HG03342 (cell line): ENCODE results near the gene RILPL1.
"Not testable (repeated sequence)": the region's sequence is repeated elsewhere in the genome, so short reads cannot be mapped to it uniquely, and the experiment has no call there.

Source experiments
- ATAC-seq: cut with Tn5 transposase; IDR thresholded peaks from one replicate; pipeline ENCODE4 v1.9.1; 2021; ENCODE audit warnings: mild to moderate bottlenecking, moderate library complexity; ENCODE audit not compliant: unreplicated experiment

Gene RILPL1

GRCh38 chr12:123498126-123498825, 35.2 kb downstream of the RILPL1 start:
- ATAC-seq = no peak

DNA sequence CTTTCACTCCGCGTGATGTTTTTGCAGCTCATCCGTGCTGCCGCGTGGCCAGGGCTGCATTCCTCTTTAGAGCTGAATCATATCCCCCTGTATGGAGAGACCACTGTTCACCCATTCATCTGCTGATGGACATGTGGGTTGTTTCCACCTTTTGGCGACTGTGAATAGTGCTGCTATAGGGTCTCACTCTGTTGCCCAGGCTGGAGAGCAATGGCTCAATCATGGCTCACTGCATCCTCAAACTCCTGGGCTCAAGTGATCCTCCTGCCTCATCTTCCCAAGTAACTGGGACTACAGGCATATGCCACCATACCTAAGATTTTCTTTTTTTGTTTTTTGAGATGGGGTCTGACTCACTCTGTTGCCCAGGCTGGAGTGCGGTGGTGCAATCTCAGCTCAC, 36.5 kb downstream of the RILPL1 start:
- ATAC-seq = no peak

DNA sequence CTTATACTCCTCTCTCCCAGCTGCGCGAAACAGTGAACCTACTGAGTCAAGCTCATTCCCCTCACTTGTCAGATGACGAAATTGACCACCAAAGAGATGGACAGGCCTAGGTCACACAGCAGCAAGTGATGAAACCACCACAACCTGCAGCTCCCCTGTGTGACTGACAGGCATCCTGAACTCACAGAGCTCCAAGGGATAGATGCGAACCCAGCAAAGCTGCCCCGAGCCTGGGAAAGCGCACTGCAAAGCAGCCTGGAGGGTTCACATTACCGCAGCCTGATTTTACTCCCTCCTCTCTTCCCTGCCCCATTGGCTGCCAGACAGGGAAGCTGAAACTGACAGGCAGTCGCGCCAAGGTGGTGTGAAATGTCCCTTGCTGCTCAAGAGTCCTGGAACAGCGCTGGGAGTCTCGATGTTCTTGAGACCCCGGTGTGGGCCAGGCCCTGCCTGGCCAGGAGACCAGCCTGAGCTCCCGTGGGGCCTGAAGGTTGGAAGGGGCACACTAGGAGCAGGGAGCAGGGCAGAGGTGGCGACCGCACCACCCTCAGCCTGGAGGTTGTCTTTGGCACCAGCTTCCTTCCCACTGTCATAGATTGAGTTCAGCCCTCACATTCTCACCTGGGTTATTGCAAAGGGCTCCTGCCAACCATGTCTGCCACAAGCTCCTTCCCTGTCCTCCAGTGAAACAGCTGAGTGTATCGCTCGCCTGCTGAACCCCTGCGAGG, 39.2 kb downstream of the RILPL1 start:
- ATAC-seq = no peak

DNA sequence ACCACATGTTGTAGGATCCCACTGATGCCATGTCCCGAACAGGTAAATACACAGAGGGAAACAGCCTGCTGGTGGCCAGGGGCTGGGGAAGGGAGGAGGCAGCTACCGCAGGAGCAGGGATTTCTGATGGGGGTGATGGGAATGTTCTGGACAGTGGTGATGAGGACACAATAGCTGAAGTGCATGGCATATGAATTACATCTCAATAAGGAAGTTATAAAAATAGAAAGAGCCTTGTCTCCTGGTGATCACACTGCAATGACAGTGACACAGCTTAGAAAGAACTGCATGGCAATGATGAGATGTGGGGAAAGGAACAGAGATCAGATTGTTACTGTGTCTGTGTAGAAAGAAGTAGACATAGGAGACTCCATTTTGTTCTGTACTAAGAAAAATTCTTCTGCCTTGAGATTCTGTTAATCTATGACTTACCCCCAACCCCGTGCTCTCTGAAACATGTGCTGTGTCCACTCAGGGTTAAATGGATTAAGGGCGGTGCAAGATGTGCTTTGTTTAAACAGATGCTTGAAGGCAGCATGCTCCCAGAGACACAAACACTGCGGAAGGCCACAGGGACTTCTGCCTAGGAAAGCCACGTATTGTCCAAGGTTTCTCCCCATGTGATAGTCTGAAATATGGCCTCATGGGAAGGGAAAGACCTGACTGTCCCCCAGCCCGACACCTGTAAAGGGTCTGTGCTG, 41.0 kb downstream of the RILPL1 start:
- ATAC-seq = not testable (repeated sequence)

DNA sequence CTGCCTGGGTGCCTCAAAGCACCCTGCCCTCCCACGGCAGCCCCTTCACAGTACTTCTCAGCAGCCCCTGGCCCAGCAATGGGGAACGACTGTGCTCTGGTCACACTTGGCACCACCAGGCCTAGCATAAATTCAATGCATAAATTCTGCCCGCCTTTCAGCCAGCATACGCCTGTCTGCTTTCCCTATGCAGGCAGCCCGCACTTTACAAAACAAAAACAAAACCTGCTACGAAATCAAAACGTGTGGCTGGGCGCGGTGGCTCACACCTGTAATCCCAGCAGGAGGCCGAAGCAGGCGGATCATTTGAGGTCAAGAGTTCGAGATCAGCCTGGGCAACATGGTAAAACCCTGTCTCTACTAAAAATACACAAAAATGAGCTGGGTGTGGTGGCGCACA, 42.0 kb downstream of the RILPL1 start:
- ATAC-seq = no peak

GRCh38 chr12:123491056-123491455, 42.5 kb downstream of the RILPL1 start:
- no peak for ATAC-seq

- no peak for ATAC-seq
Measured at GRCh38 chr12:123490089-123490488, 43.4 kb downstream of the RILPL1 start.

DNA sequence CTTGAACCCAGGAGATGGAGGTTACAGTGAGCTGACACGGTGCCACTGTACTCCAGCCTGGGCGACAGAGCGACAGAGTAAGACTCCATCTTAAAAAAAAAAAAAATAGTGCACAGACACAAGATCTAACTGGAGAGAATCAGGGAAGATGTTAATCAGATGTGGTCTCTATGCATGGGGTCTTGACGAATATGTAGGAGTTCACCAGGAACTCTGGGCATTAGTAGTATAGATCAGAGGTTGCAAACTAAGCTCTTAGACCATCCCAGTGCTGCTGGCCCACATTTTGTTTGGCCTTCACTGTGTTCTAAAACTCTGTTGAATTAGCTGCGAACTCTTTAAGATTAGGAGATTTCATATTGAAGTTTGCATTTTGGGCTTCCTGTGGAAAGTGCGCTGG, 43.9 kb downstream of the RILPL1 start:
- no peak for ATAC-seq

GRCh38 chr12:123488539-123489230, 44.8 kb downstream of the RILPL1 start:
- no peak for ATAC-seq

DNA sequence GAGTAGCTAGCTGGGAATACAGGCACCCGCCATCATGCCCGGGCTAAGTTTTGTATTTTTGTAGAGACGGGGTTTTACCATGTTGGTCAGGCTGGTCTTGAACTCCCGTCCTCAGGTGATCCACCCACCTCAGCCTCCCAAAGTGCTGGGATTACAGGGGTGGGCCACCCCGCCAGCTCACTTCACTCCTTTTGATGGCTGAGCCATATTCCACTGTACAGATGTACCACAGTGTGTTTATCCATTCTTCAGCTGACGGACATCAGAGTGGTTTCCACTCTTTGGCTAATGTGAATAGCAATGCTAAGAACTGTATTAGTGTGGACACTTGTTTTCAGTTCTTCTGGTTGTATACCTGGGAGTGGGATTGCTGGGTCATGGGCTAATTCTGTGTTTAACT, 46.1 kb downstream of the RILPL1 start:
- no peak for ATAC-seq

- no peak for ATAC-seq
Measured at GRCh38 chr12:123485756-123486155, 47.8 kb downstream of the RILPL1 start.

DNA sequence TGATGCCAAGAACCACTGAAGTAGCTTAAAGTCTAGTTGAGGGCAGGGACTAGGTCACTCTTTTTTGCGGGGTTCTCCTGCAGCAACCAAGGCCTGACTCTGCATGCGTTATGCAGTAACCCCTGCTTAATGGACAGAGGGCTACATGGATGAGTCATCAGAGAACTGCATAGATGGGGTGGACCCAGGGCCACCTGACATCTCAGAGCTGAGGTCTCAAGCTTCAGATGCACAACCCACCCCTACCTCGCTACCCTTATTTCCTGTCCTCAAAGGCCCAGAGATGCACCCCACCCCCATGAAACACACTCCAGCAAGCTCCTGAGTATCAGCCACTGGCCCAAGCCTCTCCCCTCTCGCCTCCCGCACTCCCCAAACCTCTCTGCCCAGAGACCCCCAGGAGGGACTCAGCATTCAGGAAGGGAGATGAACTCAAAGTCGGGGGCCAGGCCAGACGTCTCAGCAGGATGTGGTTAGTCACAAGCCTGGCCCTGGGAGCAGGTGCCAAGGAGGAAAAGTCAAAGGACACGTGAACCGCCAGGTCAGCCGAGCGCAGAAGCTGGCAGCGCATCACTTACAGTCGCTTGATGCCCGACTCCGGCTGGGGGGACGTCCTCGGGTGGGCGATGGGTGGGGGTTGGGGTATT, 49.8 kb downstream of the RILPL1 start:
- no peak for ATAC-seq

DNA sequence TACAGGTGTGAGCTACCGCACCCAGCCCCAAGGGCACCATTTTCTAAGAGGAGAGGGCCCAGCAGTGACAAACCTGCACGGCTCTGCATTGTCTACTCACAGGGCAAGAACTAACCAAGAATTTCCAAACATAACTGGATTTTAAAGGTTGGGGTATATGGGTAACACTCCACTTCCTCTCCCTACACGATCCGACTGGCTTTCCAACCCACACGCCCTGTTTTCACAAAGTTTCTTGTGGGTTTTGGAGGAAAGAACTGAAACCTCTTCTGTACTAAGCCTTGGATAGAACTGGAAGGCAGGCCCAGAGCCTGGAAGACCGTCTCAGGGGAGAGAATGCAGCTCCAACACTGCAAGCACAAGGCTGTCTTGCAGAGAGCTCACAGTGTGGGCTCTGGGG, 50.6 kb downstream of the RILPL1 start:
- ATAC-seq = no peak

DNA sequence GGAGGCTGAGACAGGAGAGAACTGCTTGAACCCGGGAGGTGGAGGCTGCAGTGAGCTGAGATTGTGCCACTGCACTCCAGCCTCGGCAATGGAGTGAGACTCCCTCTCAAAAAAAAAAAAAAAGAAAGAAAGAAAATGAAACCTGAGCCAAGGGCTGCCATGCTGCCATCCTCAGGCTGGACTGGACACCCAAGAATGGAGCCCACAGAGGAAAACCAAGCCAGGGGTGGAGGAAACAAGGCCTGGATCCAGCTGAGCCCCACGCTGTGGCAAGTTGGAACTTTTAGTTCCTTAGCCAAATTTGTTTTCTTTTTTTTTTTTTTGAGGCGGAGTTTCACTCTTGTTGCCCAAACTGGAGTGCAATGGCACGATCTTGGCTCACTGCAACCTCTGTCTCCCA, 52.3 kb downstream of the RILPL1 start:
- not testable (repeated sequence) for ATAC-seq

GRCh38 chr12:123479442-123480180, 53.9 kb downstream of the RILPL1 start:
- no peak for ATAC-seq

- ATAC-seq = no peak
Measured at GRCh38 chr12:123478762-123479161, 54.8 kb downstream of the RILPL1 start.

DNA sequence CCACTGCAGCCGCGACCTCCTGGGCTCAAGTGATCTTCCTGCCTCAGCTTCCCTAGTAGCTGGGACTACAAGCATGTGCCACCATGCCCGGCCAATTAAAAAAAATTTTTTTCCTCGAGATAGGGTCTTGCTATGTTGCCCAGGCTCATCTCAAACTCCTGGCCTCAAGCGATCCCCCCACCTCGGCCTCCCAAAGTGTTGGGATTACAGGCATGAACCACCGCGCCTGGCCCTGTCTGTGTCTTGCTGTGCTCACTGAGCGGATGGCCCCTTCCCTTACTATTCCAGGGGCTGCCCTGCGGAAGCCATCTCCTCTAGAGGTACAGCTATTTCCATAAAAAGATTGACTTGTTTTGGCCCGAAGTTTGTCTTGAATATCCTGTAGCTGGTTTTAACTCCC, 55.5 kb downstream of the RILPL1 start:
- no peak for ATAC-seq

- no peak for ATAC-seq
Measured at GRCh38 chr12:123475246-123475703, 58.2 kb downstream of the RILPL1 start.

GRCh38 chr12:123474485-123475245, 58.9 kb downstream of the RILPL1 start:
- ATAC-seq = no peak
